ENCODE data around the gene CP. TPM values are rescaled to one million over a fixed set of nuclear protein-coding genes. Genes with fewer than 3 reads are reported as not detected.

CP gene
- polyA plus RNA-seq, 3 donors, result 0.04 TPM; not detected in 2

GRCh38 chr3:149269687-149270086 is 48.1 kb upstream of the CP start:
- no peak overlapping the region for H3K4me3 Mint-ChIP-seq

GRCh38 chr3:149267565-149267964 is 45.9 kb upstream of the CP start:
- H3K27me3 Mint-ChIP-seq (ENCODE audit: low read depth in 3 of 3), result peaks cover 0 to 2% (median 0%) of the 10 kb centered on the region in 3 donors
- H2AFZ ChIP-seq (ENCODE audit: insufficient read depth, low read depth, low read length, poor library complexity, severe bottlenecking), result no peak overlapping the region
- no peak overlapping the region for H3K4me2 ChIP-seq (replicated peaks; ENCODE audit: extremely low read depth, low read length, poor library complexity, severe bottlenecking)
- H3K4me3 ChIP-seq (replicated peaks in 1 of 3; ENCODE audit: low read depth in 2 of 3, low read length in 3 of 3), result no peak overlapping the region
- H3K79me2 ChIP-seq (ENCODE audit: insufficient read depth, low read length), result no peaks in the 10 kb centered on the region
- intact Hi-C loops (cut with micrococcal nuclease), result no loop called here
- no peaks in the 10 kb centered on the region for H3K9me3 ChIP-seq (replicated peaks in 1 of 2; ENCODE audit: control insufficient read depth in 1 of 2, insufficient read depth in 1 of 2, low read length in 2 of 2)
- no peaks in the 10 kb centered on the region for H3K36me3 ChIP-seq (replicated peaks in 1 of 2; ENCODE audit: control insufficient read depth in 1 of 2, insufficient read depth in 2 of 2, low read length in 2 of 2)
- H3K4me1 ChIP-seq (ENCODE audit: control insufficient read depth in 1 of 2, insufficient read depth in 2 of 2, low read length in 2 of 2), result no peaks in the 10 kb centered on the region
- H3K4me3 Mint-ChIP-seq, result no peak overlapping the region
- H3K27me3 ChIP-seq (ENCODE audit: control insufficient read depth in 2 of 2, insufficient read depth in 2 of 2, low read length in 2 of 2), result no peaks in the 10 kb centered on the region
- TF ChIP-seq, protein P1, sequence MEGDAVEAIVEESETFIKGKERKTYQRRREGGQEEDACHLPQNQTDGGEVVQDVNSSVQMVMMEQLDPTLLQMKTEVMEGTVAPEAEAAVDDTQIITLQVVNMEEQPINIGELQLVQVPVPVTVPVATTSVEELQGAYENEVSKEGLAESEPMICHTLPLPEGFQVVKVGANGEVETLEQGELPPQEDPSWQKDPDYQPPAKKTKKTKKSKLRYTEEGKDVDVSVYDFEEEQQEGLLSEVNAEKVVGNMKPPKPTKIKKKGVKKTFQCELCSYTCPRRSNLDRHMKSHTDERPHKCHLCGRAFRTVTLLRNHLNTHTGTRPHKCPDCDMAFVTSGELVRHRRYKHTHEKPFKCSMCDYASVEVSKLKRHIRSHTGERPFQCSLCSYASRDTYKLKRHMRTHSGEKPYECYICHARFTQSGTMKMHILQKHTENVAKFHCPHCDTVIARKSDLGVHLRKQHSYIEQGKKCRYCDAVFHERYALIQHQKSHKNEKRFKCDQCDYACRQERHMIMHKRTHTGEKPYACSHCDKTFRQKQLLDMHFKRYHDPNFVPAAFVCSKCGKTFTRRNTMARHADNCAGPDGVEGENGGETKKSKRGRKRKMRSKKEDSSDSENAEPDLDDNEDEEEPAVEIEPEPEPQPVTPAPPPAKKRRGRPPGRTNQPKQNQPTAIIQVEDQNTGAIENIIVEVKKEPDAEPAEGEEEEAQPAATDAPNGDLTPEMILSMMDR (IDR thresholded peaks at IDR 0.05), result no peak
- H3K27ac ChIP-seq (ENCODE audit: low read depth in 1 of 2, low read length in 2 of 2), result no peak overlapping the region
- WGBS (ENCODE audit: insufficient coverage), result no CpG with 5 or more reads among the region's 6 CpGs
- H3K27ac Mint-ChIP-seq, result no peak overlapping the region
- H4K20me1 ChIP-seq (ENCODE audit: insufficient read depth, low read length), result no peaks in the 10 kb centered on the region
- no peak for DNase-seq
- H3K36me3 Mint-ChIP-seq, result no peaks in the 10 kb centered on the region
- H3K9ac ChIP-seq (ENCODE audit: insufficient read depth, low read length, poor library complexity, severe bottlenecking), result no peak overlapping the region
- no peaks in the 10 kb centered on the region for H3K9me3 Mint-ChIP-seq
- no peaks in the 10 kb centered on the region for H3K4me1 Mint-ChIP-seq

More at GRCh38 chr3:149269687-149270086, 48.1 kb upstream of the CP start:
- Mint-ChIP-seq H3K36me3 (no peaks in the 10 kb centered on the region), H3K27me3 (ENCODE audit: low read depth in 3 of 3) (no peaks in the 10 kb centered on the region), H3K27ac (no peak overlapping the region), H3K9me3 (no peaks in the 10 kb centered on the region), H3K4me1 (no peaks in the 10 kb centered on the region)
- Histone ChIP-seq H4K20me1 (ENCODE audit: insufficient read depth, low read length) (no peaks in the 10 kb centered on the region), H3K36me3 (replicated peaks in 1 of 2; ENCODE audit: control insufficient read depth in 1 of 2, insufficient read depth in 2 of 2, low read length in 2 of 2) (no peaks in the 10 kb centered on the region), H3K79me2 (ENCODE audit: insufficient read depth, low read length) (no peaks in the 10 kb centered on the region), H3K9ac (ENCODE audit: insufficient read depth, low read length, poor library complexity, severe bottlenecking) (no peak overlapping the region), H2AFZ (ENCODE audit: insufficient read depth, low read depth, low read length, poor library complexity, severe bottlenecking) (no peak overlapping the region), H3K27me3 (ENCODE audit: control insufficient read depth in 2 of 2, insufficient read depth in 2 of 2, low read length in 2 of 2) (no peaks in the 10 kb centered on the region), H3K9me3 (replicated peaks in 1 of 2; ENCODE audit: control insufficient read depth in 1 of 2, insufficient read depth in 1 of 2, low read length in 2 of 2) (no peaks in the 10 kb centered on the region), H3K4me1 (ENCODE audit: control insufficient read depth in 1 of 2, insufficient read depth in 2 of 2, low read length in 2 of 2) (no peaks in the 10 kb centered on the region), H3K27ac (ENCODE audit: low read depth in 1 of 2, low read length in 2 of 2) (no peak overlapping the region), H3K4me3 (replicated peaks in 1 of 3; ENCODE audit: low read depth in 2 of 3, low read length in 3 of 3) (no peak overlapping the region), H3K4me2 (replicated peaks; ENCODE audit: extremely low read depth, low read length, poor library complexity, severe bottlenecking) (no peak overlapping the region)
- intact Hi-C loops (cut with micrococcal nuclease), result loop anchor here (10.0 kb wide), 1 partner anchor 315 kb away; no protein-coding TSS in a partner anchor
- DNase-seq, result no peak
- TF ChIP-seq, protein P1 (IDR thresholded peaks at IDR 0.05), result no peak
- WGBS (ENCODE audit: insufficient coverage), result no CpG with 5 or more reads among the region's 7 CpGs

Measured in CD14-positive monocyte (primary cell).